GM18868 (cell line): Measurements from ENCODE around the gene ARHGAP4.

Experiments used
- ATAC-seq: cut with Tn5 transposase; IDR thresholded peaks from one replicate; pipeline ENCODE4 v1.9.1; 2021; ENCODE audit warnings: mild to moderate bottlenecking, moderate library complexity; ENCODE audit not compliant: unreplicated experiment

ARHGAP4 gene

DNA sequence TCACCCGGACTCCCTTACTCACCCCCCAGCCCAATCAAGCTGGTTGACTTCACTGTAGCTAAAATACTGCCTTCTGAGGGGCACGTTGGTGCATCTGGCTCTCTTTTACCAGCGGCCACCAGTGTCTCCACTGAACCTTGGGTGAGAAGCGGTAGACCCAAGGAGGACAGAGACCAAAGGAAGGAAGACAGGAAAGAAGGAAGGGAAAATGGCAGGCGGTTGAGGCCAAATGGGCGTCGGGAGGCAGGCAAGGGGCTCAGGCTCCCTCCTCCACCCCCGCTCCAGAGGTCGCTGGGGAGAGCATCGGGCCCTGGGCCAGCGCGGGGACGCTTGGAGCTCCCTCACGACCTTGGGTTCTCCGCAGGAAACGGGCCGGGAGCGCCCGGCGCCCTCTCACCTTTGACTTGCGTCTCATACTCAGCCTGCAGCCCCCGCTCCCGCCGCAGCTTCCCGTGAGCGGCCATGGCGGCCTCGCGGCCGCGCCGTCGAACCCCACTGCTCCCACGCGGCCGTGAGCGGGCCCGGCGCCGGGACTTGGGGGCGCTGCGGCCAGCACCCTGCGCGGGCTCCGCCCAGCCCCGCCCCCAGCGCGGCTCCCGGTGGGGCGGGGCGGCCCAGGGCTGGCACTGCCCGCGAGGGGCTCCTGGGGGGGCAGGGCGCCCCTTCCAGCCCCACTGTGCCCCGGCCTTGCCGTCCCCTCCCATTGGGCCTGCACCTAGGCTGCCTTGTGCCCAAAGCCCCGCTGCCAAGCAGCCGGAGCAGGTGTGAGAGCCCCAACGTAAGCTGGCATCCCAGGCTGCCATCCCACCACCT lies at the start of gene ARHGAP4:
TSS of gene ARHGAP4 (minus strand) at position 526 of the 813 bp plus-strand sequence. CDS start at position 464, 62 bp downstream.
- no peak for ATAC-seq

DNA sequence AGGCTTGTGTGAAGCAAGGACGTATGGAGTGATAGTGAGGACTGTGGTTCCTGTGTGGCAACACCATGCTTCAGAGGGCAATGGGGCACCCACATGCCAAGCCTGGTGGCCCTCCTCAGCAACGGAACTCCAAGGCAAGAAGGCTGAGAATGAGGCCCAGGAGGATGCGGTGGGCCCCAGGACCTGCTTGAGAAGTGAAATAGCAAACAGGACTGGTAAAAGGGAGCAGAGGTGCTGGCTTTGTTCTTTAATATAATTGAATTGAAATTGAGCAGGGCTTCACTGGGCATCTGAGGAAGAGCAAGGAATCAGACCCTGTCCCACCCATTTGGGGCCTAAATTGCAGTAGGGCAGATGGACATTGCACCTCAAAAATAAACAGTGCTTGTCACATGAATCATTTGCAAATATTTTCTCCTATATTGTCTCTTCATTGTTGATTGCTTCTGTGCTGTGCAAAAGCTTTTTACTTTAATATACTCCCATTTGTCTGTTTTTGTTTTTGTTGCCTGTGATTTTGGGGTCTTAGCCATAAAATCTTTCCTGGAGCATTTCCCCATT lies 48.7 kb upstream of the ARHGAP4 start:
- no peak for ATAC-seq

DNA sequence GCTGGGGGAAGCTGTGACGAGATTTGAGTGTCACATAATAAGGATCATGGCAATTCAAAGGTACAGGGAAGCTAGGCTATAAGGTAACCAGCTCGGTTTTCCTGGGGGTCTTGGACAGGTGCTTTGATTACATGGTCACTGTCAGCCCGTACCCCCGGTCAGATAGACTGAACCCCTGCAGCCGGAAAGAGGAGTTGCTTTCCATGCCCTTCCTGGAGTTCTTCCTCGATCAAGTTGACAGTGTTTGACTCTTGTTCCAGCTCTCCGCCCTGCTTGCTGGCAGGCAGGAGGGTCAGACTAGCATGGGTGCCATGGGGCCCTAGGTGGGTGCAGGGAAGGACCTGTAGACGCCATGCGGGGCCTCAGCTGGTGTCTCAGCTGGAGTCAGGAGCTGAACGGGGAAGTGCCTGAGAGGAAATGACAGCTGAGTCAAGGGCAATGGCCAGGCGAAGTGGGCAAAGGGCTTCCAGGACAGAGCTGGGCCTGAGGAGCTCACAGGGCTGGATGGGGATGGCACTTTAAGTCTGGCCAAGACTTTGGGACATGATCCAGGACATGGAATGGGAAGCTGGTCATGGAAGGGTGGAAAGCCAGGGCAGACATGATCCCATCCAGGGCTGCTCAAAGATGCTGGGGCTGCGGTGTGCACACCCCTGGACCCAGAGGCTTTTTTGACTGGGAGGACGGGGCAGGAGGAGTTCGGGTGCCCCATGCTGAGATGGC lies 48.1 kb upstream of the ARHGAP4 start:
- no peak for ATAC-seq

DNA sequence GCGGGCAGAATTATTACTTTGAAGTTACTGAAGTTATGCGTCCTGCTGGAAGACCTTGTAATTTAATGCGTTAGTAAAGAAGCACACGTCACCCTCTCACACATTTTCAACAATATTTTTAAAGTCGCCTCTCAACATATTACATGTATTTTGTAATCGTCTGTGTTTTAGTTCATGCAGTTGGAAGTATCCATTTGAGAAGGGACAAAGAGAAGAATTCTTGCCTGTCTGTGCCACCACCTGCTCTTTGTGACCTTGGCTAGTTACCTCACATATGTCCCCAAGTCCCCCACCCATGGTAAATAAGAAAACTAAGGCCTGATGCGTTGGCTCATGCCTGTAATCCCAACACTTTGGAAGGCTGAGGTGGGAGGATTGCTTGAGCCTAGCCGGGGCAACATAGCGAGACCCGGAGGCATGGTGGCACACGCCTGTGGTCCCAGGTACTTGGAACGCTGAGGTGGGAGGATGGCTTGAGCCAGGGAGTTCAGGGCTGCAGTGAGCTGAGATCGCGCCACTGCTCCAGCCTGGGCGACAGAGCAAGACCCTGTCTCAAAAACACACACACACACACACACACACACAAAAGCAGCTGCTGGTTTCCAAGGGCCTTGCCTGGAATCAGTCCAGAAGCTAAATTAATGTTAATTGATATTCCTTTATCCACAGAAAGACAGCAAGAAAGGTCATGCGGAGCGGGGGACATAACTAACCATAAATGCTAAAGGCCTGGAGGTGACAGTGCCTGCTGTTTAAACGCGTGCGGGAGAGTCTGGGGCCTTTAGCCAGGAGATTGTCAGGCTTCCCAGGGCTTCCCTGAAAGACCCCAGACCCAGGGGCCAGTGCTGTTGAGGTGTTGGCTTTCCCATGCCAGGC lies 47.3 kb upstream of the ARHGAP4 start:
- ATAC-seq, result no peak

DNA sequence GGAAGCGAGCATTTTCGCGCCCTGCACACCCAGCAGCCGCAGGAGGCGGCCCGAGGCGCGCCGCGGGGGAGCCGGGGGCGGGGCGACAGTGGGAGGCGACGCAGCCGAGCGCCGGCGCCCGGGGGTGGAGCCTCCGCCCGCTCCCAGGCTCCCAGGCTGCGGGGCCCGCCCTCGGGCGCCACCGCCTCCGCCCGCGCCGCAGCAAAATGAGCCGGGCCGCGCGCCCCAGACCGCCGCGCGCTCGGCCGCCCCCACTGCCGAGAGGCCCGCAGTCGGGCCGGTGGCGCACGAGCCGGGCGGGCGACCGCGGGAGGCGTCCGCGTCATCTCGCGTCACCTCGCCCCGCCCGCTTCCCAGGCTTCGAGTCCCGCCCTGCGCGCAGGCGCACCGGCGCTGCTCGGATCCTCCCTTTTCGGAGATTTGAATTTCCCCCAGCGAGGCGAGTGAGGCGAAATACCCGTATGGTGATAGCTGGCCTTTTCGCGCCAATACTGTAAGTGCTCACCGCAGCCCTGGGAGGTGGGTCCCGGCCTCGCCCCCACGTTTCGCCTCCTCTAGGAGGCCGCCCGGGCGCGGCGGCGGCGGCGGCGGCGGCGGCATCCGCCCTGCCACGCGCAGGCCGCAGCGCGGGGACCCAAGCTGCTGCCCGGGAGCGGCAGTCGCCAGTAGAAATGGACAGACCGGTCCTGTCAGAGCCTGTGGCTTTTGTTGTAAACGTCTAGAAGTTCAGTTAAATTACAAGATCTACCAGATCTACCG lies 46.5 kb upstream of the ARHGAP4 start, which contains the start of gene TMEM187:
TSS of gene TMEM187 (plus strand) at position 387 of the 759 bp plus-strand sequence. CDS start 9,309 bp downstream, outside the sequence.
- ATAC-seq, result peak; percentile 47

DNA sequence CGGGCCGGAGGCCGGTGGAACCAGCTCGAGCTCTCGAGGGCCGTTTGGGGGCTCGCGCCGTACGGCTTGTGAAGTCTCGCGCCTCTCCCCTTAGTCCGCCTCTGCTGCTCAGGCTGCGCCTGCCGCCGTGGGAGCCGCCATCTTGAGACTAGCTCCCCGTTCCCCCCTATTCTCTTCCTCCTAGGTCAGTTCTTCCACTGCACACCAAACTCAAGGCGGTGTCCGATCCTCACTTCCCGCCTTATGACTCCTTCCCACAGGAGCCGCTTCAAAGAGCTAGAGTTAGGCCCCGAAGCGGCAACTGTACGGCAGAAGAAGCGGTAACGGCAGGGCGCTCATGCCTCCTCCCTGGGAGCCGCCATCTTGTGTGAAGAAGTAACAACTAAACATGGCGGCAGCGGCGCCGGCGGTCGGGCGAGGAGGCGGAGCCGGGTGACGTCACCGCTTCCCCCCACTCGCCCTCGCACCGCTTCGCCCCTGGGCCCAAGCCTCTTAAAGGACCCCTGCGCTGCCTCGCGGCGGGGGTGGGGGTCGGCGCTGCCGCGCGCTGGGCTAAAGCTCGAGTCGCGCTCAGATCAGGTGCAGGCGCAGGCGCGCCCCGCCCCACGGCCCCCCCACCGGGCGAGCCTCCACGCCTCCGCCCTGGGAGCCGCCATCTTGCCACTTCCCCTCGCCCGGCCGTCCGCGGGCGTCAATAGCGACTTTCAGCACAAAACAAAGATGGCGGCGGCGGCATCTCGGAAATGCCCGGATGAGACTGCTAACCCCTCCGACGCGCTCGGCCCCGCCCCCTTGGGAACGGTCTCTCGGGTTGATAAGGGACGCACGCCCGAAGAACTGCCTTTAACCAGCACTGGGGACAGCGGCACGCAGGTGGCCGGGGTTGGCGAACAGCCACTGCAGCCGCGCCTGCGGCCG lies 45.6 kb upstream of the ARHGAP4 start, which contains the start of gene HCFC1:
TSS of gene HCFC1 (minus strand) at position 369 of the 918 bp plus-strand sequence. CDS start 978 bp downstream, outside the sequence.
- ATAC-seq, result peak; percentile 34

DNA sequence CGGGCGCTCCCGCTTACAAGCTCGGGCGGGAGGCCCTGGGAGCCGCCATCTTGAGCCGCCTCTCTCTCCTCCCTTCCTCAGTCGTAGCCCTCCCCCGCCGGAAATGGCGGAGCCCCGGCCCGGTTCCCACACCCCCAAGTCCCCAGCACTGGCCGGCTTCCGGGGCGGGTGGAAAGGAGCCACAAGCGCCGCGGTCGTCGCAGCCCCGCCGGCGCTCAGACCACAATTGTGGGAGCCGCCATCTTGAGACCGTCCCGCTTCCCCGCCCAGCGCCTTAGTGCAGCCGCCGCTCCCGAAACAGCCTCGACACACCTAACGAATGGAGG lies 45.0 kb upstream of the ARHGAP4 start:
- peak; percentile 29 for ATAC-seq

DNA sequence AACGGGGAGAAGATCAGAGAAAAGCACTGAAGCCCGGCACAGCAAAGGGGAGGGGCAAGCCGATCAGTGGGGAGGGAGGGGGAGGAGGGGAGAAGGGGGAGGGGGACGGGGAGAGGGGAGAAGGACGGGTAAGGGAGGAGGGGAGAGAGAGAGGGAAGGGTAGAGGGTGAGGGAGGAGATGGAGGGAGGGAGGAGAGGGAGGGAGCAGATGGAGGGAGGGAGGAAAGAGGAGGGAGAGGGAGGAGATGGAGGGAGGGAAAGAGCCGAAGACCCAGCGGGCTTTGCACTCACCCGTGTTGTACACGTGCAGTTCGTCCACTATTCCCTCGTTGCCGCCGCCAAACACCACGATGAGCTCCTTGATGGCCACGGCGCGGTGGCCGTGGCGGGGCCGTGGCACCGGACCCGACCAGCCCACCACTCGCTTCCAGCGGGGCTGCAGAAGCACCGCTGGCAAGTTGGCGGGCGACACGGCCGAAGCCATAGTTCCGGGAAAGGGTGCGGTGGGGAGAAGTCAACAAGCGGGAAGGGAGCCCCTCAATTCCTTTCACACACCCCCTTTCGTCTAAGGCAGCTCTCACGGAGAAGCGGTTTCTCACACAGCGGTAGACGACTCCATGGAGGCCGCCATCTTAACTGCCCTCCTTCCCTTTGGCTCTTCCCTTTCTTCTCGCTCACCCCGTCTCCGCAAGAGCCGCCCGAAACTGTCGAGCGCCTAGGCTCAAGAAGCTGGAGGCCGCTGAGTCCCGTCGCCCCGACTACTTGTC lies 44.5 kb upstream of the ARHGAP4 start:
- ATAC-seq, result no peak

DNA sequence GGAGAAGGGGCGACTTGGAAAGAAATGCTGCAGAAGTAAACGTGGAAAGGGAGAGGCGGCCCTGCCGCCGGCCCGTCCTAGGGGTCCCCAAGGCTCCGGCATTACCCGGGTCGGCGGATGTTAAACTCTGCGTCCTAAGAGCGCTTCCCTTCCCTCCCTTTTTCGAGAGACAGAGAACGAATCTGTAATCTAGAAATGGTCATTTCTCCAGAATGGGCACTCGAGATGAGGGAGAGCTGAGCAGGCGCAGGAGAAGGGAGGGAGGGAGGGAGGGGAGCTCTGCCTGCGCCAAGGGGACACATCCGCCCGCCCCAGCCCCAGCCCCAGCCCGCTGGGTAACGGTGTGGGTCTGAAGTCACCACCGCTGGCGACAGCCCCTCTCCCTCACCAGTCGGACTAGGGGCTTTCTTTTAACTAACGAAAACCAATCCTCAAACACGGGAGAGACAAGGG lies 43.9 kb upstream of the ARHGAP4 start:
- no peak for ATAC-seq

DNA sequence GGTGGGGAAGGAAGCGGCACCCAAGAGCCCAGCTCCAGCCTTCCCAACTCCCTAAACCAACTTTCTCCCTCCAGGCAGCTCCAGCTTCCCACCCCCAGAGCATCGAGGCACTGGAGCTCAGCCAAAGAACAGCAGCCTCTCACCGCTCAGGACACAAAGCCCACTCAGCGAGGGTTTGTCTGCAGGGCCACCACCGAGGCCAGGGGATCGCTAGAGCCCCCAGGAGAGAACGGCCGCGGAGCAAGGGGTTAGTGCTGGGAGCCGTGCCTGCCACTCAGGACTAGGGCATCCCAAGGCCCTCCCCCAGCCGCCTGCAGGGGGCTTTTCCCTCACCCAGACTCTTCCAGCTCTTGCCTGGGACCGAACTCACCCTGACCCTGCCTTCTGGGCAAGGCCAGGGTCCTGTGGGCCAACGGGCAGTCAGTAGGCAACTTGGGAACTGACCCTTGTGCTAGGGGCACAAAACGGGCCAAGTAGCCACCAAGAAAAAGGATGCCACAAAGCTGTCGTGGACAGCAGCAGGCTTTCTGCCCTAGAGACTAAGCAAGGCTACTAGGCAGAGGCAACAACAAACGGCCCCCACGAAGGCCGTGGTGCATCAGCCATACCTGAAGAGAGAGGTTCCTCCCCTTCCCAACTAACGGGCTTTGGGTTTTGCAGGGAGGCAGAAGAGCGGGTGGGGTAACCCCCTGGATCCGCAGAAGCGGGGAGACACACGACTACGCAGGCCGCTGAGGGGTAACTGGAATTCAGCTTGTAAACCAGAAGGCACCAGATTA lies 43.2 kb upstream of the ARHGAP4 start:
- ATAC-seq, result no peak

DNA sequence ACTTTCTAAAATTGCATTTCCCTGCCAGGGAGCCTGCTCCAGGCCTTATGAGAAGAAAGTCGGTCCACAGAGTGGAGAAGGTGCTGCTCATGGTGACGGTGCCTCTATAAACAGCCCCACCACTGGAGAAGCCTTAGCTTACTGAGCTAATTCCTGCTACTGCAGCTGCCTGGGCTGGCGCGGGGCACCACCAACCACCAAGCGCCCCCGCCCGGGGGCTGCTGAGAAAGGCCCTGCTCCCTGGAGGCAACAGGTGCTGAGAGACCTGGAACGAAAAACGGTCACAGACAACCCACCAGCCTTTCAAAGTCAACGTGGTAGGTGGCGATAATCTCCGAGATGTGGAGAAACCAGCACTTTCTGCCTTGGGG lies 42.7 kb upstream of the ARHGAP4 start:
- ATAC-seq, result no peak

DNA sequence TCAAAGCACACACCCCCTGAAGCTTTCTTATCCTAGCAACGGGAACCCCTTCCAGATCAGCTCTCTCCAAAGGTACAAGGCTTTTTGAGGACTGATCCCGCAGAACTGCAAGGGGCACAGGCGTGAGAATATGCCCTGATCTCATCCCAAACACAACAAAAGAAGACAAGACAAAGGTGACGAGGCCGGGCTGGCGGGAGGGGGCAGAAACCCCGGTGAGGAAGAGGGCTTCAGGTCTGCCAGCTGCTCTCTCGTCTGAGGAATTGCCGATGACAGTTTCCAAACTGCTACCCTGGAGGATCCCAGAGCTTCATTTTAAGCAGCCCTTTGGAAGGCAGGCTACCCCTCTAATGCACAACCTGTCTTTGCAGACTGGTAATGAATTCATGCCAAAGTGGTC lies 42.2 kb upstream of the ARHGAP4 start:
- no peak for ATAC-seq

DNA sequence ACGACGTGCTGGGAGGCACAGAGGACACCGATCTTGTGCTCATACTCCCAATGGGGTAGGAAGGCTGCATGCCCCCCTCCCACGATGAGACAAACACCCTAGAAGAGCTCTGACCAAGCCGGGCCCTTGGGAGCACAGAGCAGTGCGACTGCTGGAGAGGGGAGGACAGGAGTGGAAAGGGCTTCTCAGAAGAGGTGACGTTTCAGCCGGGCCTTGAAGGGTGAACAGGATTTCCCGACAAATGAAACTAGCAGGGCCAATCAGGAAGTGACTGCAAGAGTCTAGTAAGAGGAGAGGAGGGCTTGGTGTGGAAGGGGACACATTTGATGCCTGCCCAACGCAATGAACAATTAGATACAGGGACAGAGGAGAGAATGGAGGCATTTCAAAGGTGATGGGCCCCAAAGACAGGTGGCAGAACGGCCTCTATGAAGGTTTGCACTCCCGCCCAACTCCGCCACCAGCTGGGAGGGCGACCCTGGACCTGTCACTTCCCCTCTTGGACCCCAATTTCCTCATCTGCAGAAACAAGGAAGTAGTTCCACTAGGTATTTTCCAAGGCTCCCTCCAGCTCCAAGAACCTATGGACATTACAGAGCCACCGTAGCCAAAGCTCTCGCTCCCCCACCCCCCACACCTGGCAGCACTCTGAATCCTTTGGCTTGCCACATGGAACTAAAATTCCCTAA lies 41.6 kb upstream of the ARHGAP4 start:
- ATAC-seq, result no peak

DNA sequence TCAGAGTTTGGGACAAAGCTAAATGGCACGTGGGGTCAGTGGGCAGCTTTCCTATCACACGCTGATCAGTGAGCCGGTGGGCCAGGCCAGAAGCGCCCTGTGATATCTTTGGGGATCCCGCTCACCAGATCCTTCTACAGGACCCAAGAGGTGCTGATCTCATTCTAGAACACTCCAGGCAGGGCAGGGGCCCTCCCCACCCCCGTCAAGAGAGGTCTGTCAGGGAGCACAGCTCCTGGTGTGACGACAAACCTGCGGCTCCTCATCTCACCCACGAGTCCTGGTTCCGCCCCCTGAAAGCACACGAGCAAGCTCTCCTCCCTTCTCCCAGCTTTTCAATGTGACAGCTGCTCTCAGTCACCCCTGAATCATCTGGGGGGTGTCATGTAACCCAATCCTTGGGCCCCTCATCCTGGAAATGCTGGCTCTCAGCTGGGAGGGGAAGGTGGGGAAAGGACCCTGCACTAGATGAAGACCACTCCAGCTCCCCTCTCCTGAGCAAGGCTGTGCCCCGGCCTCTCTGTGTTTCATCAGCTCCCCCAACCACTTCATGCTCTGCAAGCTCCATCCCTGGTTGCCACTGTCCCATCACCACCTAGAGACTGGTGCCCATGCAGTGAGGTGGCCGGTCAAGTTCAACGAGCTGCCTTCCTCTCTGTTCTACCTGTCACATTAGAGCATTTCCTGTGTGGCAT lies 40.9 kb upstream of the ARHGAP4 start:
- ATAC-seq, result no peak

DNA sequence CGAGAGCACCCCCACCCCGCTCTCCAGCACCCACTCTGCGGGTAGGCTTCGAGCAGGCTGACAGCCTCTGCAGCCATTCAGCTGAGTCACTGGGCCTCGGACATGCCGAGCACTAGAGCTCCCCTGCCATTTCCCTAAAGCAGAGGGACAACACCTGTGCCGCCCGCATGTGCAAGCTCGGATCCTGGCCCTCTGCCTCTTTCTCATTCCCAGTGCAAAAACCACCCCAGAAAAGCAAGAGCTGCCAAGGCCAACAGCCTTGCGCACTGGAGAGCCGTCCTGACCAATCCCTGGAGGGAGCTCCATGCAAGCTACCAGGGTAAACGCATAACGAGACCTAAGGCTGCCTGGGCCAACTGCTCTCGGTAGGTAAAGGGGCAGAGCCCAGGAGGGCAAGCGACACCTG lies 40.2 kb upstream of the ARHGAP4 start:
- no peak for ATAC-seq

DNA sequence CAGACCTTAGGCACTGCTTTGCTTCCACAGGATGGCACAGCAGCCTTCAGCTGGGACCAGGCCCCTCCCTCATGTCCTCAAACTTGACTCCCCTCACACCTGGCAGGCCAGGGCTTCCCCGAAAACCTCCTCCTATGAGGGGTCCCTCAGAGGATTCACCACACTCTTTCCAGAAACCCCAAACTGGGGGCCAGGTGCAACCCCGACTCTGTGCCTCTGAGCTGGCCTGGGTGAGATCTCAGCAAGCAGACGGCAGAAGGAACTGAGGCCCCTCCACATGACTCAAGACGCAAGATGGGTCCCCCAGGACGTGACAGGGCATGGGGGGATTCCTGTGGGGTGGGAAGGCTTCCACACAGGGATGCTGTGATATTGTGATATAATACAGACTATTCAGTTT lies 39.3 kb upstream of the ARHGAP4 start:
- no peak for ATAC-seq
